NCI-H2227 (cell line): ENCODE data around the gene ACYP2.
A peak's percentile ranks its signal among the peaks of the same experiment; 100 is the strongest.
"Not testable (repeated sequence)": the region's sequence is repeated elsewhere in the genome, so short reads cannot be mapped to it uniquely, and the experiment has no call there.

Experiments
- DNase-seq: peaks from one replicate; lab custom pipeline; 2025; ENCODE audit not compliant: unreplicated experiment; lab: John Stamatoyannopoulos, UW

ACYP2 gene

DNA sequence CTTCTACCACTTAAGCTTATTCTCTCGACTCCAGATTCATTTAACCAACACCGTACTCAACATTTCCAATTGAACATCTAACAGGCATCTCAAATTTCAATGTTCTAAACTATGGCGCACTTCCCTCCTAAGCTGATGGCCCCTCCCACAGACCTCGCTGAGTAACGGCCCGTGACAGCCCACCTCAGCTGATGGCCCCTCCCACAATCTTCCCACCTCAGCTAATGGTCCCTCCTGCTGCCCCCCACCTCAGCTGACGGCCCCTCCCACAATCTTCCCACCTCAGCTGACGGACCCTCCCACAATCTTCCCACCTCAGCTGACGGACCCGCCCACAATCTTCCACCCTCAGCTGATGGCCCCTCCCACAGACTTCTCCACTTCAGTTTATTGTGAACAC, 197.7 kb downstream of the ACYP2 start:
- no peak for DNase-seq

DNA sequence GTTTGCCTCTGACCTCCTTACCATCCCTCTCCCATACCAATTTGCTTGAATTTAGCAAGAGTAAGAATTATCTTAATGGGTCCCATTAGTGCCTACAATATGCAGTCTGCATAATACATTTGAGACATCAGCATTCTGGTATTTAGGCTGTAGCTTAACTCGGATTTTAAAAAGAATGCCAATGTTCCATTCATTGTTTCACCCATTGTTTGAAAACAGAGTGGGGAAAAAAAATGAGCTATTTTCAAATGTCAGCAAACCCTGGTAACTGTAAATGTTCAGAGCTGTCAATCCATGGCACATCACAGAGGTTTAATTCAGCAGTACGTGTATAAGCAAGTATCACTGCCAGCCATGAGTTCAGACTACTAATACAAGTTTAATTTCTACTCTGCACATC, 202.6 kb downstream of the ACYP2 start:
- no peak for DNase-seq

DNA sequence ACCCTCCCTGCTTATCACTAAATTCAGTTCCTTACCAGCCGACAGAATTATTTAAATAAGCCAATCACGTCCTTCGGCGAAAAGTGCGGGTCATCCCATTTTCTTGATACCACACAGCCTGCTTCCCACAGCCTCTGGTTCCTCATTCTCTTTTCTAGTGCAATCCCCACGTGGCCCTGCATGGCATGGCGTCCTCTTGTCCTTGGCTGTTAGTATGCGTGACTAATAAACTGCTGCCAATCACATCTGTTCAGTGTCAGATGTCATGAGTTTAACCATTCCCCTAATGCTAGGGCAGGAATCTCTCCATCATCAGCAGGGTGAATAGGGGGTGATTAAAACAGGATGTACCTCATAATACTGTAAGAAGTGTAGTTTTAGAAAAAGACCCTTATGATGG, 203.4 kb downstream of the ACYP2 start:
- no peak for DNase-seq

DNA sequence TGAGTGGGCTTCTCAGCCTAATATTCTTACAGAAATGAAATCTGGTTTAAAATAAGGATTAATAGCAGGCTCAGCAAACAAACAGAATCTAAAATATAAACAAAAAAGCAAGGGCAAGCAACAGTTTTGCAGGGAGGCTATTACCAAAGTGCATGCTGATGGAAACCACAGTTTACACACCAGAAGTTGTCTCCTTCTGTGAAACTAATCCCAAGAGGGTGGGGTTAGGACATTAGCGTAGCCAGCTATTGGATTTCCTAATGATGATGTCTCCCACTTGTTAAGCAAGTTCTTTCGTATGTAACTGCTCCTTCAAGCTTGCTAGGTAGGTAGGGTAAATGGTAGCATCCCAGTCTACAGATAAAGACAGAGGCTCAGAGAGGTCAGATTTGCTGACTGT, 205.6 kb downstream of the ACYP2 start:
- DNase-seq = no peak

DNA sequence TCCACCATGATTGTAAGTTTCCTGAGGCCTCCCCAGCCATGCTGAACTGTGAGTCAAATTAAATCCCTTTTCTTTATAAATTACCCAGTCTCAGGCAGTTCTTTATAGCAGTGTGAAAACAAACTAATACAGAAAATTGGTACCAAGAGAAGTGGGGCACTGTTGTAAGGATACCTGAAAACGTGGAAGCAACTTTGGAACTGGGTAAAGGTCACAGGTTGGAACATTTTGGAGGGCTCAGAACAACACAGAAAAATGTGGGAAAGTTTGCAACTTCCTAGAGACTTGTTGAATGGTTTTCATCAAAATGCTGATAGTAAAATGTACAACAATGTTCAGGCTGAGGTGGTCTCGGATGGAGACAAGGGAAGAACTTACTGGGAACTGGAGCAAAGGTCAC, 209.1 kb downstream of the ACYP2 start:
- DNase-seq = not testable (repeated sequence)

DNA sequence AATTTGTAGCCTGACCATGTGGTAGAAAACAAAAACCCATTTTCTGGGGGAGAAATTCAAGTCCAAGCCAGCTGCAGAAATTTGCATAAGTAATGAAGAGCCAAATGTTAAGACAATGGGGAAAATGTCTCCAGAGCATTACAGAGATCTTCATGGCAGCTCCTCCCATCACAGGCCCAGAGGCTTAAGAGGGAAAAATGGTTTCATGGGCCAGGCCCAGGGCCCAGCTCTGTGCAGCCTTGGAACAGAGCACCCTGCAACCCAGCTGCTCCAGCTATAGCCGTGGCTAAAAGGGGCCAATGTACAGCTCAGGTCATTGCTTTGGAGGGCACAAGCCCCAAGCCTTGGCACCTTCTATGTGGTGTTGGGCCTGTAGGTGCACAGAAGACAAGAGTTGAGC, 209.7 kb downstream of the ACYP2 start:
- no peak for DNase-seq

DNA sequence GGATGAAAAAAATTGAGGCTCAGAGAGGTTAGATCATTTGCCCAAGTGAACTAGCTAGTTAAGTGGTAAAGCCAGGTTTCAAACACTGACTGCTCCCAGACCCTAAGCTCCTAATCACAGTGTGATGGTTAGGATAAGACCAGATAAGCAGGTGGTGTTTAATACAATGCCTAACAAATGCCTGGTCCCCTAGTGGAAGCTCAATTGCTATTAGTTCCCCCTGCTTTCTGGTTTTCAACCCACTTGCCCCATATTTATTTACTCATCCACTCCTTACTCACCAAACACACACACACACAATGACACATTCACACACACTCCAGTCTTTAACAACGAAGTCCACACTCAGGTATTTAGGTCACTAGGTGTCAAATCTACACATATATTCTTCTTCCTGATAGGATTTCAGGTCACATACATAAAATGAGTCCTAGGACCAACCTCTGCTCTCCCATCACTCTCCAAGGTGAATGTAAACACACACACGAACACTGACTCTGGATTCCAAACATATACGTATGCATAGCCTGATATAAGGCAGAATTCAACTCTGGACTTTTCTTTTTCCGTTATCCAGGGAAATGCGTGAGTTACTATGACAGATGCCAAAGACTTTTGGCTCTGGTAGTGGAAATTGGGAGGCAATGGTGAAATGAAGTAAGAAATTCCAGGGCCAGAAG, 214.2 kb downstream of the ACYP2 start:
- peak; percentile 30 for DNase-seq

DNA sequence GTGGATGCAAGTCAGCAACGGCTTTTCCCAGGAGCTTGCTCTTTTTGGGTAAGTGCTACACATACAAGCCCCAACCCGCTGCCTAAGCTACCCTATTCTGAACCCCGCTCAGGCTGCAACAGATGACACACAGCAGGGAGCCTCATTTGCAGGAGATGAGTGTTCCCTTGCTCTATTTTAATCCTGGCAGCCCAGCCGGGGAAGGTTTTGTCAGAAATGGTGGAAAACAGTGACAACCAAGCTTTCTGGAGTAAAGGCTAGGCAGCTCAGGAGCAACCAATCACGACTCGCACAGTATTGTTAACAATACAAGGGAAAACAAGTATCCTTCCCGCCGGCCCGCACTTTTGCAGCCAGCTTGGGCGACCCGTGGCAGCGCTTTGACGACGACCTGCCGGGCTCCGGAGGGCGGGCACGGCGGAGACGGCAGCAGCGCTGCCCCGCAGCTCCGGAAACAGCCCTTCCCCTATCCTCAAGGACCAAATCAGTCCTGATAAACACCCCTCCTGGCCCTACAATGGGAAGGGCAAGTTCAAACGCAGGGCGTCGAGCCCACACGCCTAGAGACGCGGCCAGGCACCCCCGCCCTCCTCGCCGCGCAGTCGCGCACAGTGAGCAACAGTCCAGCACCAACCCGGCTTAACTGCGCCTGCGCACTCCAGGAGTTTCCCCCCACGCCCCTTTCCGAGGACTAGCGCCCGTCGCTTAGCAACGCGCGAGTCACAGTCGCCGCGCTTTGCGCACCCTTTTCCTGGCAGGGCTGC, 214.9 kb downstream of the ACYP2 start:
- DNase-seq = peak; percentile 99

DNA sequence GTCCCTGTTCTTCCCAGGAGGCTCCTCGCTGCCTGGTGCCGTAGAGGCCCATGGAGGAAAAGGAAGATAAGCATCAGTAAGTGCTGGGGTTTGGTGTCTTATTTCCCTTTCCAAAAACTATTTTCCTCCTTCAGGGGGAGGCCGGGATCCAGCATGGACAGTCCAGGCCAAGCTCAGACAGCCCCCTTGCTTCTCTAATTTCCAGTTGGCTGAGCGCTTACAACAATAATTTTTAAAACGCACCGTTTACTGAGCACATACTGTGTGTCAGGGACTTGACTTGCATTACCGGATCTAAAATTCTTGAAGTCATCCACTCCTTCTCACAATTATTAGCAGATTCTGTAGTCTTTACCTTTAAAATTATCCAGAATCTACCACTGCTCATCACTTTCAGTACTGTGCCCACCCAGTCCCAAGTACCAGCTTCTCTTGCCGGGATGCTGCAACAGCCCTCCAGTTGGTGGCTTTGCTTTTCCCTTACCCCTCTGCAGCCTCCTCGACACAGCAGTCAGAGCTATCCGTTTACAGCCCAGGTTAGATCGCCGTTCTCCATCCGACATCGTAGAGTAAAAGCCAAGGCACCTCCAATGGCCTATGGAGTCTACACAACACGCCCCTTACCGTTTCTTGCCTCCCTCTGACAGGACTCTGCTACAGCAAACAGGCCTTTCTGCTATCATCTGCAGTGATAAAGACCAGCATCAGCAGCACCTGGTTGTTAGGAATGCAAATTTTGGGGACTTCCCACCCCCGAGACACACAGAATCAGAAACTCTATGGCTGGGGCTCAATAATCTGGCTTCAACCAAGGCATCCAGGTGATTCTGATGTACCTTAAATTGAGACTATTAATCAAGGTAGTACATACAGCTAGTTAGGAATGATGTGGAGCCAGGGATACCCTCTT, 215.8 kb downstream of the ACYP2 start:
- DNase-seq = peak; percentile 49

DNA sequence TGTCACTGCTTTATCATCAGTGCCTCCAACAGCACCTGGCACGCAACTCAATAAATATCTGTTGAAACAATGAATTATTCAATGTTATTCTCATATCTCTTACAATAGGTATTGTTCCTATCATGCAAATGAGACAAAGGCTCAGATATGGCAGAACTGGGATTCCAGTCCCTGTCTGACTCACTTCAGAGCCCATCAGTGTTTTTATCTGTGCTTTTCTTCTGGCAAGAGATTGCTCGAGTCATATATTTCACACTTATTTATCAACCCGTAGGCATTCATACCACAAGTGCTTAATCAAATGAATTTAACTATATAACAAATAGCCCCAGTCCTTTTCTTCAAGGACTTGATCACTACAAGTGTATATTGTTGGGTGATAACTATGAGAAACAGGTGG, 217.0 kb downstream of the ACYP2 start:
- DNase-seq = no peak

DNA sequence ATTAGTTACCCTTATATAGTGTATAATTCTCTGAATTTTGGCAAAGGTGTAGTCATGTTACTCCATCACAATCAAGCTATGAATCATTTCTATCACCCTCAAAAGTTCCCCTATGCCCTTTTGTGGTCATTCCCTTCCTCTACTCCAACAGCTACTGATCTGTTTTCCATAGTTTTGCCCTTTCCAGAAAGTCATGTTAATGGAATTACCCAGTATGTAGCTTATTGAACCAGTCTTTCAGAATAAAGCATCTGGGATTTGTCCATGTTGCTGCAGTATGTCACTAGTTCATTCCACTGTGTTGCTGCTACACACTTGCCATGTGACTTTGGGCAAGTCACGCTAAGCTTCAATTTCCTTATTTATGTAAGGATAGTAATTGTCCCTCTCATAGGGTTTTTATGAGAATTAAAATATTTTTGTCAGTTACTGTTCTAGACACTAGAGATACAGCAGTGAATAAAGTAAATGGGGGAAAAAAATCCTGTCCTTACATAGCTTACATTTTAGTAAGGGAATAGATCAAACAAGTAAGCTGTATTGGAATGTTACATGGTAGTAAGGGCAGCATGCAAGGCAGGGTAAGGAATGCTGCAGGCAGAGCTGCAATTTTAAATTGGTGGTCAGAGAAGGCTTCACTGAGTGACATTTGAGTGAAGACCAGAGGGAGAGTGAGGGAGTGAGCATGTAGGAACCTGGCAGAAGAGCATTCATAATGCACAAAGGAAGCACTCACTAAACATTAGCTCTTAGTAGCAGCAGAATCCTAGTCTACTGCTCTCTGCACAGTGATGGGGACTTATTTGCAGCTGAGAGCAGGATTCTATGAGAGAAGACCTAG, 220.9 kb downstream of the ACYP2 start:
- DNase-seq = no peak

DNA sequence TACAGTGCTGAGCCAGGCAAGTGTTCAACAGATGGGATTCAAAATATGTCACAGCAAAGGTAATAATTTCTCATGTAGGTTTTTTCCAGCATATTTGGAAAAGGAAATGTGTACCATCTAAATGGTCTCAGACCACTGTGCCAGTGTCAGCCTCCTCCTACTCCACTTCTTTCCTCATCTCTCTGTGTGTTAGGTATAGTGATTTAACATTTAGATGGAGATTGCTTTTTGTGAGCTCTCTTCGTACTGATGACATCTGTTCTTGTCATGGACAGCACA, 221.5 kb downstream of the ACYP2 start:
- no peak for DNase-seq

DNA sequence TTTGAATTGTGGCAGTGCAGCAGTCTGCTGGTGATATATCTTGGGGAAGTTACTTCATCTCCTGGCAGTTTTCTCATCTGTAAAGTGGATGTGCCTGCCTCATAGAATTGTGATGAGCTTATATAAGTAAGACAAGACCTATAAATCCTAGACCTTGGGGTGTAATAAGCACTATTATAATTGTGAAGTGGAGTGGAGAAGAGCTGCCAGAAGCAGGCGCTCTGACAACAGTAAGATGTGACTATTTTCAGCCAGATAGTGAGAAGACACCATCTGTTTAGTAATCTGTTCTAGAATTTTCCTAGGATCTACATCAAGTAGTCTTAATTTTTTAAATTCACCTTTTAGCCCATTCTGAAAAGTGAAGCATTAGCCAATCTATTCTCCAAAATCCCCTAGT, 226.2 kb downstream of the ACYP2 start:
- peak; percentile 5 for DNase-seq

DNA sequence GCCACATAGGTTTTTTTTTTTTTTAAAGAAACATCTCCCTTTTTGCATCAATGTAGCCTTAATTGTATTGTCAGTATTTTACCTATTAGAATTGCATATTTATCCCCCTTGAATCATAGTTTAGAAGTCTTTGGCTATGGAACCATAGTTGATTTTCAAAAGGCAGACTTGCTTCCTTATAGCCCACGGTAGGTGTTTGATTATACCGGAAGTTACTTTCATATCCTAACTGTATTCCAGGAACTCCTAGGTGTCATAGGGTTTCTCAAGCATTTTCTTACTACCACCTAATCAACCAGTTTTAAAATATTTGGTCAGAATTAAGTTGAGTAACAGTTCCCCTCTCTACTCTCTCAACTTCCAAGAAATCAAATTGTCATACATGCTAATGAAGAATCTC, 227.2 kb downstream of the ACYP2 start:
- DNase-seq = no peak

DNA sequence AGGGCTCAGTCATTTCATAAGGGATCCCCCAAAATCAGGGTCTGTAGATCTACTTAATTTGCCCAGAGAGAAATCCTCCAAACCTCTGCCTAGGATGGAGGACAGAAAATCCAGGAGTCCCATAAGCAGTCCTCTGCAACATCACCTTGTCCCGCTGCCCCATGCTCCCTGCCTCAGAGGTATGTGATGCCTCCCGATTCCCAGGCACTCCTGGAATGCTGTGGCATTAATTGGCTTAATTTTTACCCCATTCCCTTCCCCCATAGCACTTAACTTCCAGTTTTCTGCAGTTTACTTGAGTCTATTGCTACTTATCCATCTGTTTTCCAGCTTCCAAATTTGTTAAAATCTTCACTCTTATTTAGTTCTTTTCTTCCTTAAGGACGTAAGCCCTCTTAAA, 232.2 kb downstream of the ACYP2 start:
- no peak for DNase-seq

DNA sequence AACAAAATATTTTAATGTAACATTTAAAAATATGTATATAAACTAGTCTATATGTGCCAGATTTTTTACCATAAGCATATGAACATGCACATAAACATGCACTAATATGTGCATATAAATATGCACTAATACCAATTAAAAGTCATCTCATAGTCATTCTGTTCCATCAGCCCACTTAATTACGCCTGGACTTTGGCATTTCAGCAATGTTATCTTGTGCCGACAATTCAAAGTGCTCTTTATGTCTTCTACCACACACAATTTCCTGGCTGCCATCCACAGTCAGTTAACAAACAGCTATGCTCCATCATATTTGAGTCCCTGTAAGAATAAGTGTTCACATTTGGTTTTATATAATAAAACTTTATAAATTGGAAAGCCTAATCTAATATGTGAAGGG, 233.2 kb downstream of the ACYP2 start:
- DNase-seq = no peak

DNA sequence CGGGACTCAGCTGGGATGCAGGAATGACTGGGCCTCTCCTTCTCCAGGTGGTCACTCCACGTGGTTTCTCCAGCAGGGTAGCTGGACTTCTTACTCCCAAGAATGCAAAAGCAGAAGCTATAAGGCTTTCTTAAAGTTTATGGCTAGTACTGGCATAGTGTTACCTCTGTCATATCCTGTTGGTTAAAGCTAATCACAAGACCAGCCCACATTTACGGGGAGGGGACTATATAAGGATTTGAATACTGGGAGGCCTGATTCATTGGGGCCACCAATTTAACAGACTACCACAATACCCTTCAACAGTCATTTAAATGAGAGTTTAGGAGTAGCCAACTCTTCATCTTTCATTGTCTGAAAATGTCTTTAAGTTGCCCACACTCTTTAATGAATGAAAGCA, 235.0 kb downstream of the ACYP2 start:
- no peak for DNase-seq

DNA sequence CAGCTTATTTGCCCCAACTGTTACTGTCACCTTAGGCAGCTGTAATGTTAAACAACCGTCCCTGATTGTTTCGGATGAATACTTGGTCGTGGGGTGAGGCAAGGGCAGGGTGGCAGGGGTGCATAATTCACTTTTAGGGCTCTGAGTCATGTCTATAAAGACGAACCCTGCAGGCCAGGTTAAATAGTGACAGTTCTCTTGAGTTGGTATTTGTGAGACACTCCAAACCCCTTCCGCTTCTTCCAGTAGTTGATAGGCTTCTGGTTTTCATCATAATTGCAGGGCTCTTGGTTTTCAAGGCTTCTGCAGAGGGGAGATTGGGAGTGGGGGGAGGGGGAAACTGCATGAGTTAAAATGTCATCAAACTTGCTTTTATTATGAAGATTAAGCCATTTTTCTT, 237.8 kb downstream of the ACYP2 start:
- DNase-seq = no peak
